ENCODE measurements around the gene ANKRD29.

Gene ANKRD29

DNA sequence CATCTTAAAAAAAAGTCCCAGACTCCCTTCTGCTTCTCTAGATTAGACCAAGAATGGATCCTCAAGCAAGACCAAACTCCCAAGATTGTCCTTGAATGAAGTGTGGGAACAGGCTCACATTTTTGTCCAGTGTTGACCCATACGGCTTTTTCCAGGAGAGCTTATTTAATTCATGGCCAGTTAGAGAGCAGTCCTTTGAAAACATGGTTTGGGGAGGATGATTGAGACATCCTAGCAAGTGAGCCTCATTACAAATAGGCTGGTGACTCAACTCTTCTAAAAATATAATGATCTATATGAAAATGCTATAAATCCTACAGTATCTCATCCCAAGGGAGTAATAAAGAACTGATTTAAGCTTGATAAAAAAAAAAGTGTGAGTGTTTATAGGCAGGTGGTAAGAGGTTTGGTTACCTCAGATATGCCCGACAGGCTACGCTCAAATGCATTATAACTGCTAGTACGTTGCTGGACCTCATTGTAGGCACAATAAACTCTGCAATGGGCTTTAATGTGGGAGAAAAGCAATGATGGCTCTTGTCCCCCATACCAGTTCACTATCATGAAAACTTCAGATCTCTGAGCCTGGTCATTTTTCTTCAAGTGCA lies 17.0 kb downstream of the ANKRD29 start:
- Histone ChIP-seq H3K9me2 (replicated peaks; ENCODE audit: low read depth, low read length) (no peaks in the 10 kb centered on the region), H2AFZ (ENCODE audit: low read length) (no peak overlapping the region), H3K79me2 (ENCODE audit: insufficient read depth, low read length) (no peaks in the 10 kb centered on the region), H3K9me3 (ENCODE audit: insufficient read depth, low read depth, low read length) (no peaks in the 10 kb centered on the region; the same call in 1 of the 2 replicates), H3F3A (ENCODE audit: low read depth) (no peaks in the 10 kb centered on the region), H3K4me2 (ENCODE audit: low read depth, low read length, poor library complexity, severe bottlenecking) (no peak overlapping the region), H3K9ac (ENCODE audit: low read depth, low read length, poor library complexity, severe bottlenecking) (no peak overlapping the region), H3K4me3 (ENCODE audit: low read length, poor library complexity, severe bottlenecking) (no peak overlapping the region), H3K4me1 (ENCODE audit: insufficient read depth, low read length, poor library complexity, severe bottlenecking) (no peaks in the 10 kb centered on the region), H3K36me3 (ENCODE audit: insufficient read depth, low read length) (no peaks in the 10 kb centered on the region), H3K27me3 (ENCODE audit: insufficient read depth, low read length, poor library complexity, severe bottlenecking) (no peaks in the 10 kb centered on the region), H4K20me1 (ENCODE audit: insufficient read depth, low read length, poor library complexity, severe bottlenecking) (no peaks in the 10 kb centered on the region)
- TF ChIP-seq, protein P1, sequence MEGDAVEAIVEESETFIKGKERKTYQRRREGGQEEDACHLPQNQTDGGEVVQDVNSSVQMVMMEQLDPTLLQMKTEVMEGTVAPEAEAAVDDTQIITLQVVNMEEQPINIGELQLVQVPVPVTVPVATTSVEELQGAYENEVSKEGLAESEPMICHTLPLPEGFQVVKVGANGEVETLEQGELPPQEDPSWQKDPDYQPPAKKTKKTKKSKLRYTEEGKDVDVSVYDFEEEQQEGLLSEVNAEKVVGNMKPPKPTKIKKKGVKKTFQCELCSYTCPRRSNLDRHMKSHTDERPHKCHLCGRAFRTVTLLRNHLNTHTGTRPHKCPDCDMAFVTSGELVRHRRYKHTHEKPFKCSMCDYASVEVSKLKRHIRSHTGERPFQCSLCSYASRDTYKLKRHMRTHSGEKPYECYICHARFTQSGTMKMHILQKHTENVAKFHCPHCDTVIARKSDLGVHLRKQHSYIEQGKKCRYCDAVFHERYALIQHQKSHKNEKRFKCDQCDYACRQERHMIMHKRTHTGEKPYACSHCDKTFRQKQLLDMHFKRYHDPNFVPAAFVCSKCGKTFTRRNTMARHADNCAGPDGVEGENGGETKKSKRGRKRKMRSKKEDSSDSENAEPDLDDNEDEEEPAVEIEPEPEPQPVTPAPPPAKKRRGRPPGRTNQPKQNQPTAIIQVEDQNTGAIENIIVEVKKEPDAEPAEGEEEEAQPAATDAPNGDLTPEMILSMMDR (conservative IDR thresholded peaks at IDR 0.05; ENCODE audit: low read length), result no peak
- no peak for TF ChIP-seq EZH2phosphoT487 (IDR thresholded peaks at IDR 0.05; ENCODE audit: borderline replicate concordance)

DNA sequence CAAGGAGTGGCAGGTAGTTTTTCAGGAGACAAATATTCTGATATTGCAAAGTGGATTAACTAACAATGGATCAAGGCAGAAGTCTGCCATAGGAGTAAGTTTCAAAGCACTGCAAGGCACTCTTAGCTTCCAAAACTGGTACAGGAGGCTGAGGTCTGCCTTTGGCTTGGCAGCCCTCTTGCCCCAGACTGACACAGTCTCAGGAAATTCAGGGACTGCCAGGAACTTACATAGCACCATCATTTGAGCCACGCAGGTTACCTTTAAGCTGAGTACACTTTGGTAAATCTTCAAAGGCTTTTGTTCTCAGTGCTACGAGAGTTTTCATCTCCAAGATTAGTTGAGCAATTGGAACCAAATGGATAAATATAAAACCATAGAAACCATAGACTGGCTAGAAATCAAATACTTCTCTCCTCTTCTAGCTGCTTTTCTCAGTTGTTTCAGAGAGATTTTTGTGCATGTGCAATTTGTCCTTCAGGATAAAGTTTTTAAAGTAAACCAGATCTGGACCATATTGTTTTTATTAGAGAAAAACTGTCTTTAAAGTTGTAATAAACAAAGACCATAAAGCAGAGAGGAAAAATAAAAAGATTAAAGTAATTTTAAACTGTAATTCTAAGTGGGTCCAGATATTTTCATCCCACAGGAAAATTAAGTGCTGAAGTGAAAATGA lies 18.8 kb downstream of the ANKRD29 start:
- H3K4me2 ChIP-seq (ENCODE audit: low read depth, low read length, poor library complexity, severe bottlenecking), result no peak overlapping the region
- H3K9ac ChIP-seq (ENCODE audit: low read depth, low read length, poor library complexity, severe bottlenecking), result no peak overlapping the region
- H3F3A ChIP-seq (ENCODE audit: low read depth), result no peaks in the 10 kb centered on the region
- H3K36me3 ChIP-seq (ENCODE audit: insufficient read depth, low read length), result no peaks in the 10 kb centered on the region
- no peak overlapping the region for H2AFZ ChIP-seq (ENCODE audit: low read length)
- no peaks in the 10 kb centered on the region for H4K20me1 ChIP-seq (ENCODE audit: insufficient read depth, low read length, poor library complexity, severe bottlenecking)
- H3K9me3 ChIP-seq (ENCODE audit: insufficient read depth, low read depth, low read length), result no peaks in the 10 kb centered on the region; the same call in 1 of the 2 replicates
- no peaks in the 10 kb centered on the region for H3K79me2 ChIP-seq (ENCODE audit: insufficient read depth, low read length)
- H3K9me2 ChIP-seq (replicated peaks; ENCODE audit: low read depth, low read length), result no peaks in the 10 kb centered on the region
- H3K27me3 ChIP-seq (ENCODE audit: insufficient read depth, low read length, poor library complexity, severe bottlenecking), result no peaks in the 10 kb centered on the region
- TF ChIP-seq, protein P1 (conservative IDR thresholded peaks at IDR 0.05; ENCODE audit: low read length), result no peak
- no peaks in the 10 kb centered on the region for H3K4me1 ChIP-seq (ENCODE audit: insufficient read depth, low read length, poor library complexity, severe bottlenecking)
- no peak overlapping the region for H3K4me3 ChIP-seq (ENCODE audit: low read length, poor library complexity, severe bottlenecking)

GRCh38 chr18:23641937-23642666 lies 20.6 kb downstream of the ANKRD29 start:
- Histone ChIP-seq H3K4me2 (ENCODE audit: low read depth, low read length, poor library complexity, severe bottlenecking) (no peak overlapping the region), H3K9me3 (ENCODE audit: insufficient read depth, low read depth, low read length) (no peaks in the 10 kb centered on the region; the same call in 1 of the 2 replicates), H3F3A (ENCODE audit: low read depth) (no peaks in the 10 kb centered on the region), H3K36me3 (ENCODE audit: insufficient read depth, low read length) (no peaks in the 10 kb centered on the region), H3K4me3 (ENCODE audit: low read length, poor library complexity, severe bottlenecking) (no peak overlapping the region), H3K79me2 (ENCODE audit: insufficient read depth, low read length) (no peaks in the 10 kb centered on the region), H2AFZ (ENCODE audit: low read length) (no peak overlapping the region), H3K9ac (ENCODE audit: low read depth, low read length, poor library complexity, severe bottlenecking) (no peak overlapping the region), H3K9me2 (replicated peaks; ENCODE audit: low read depth, low read length) (no peaks in the 10 kb centered on the region), H3K4me1 (ENCODE audit: insufficient read depth, low read length, poor library complexity, severe bottlenecking) (no peaks in the 10 kb centered on the region), H4K20me1 (ENCODE audit: insufficient read depth, low read length, poor library complexity, severe bottlenecking) (no peaks in the 10 kb centered on the region), H3K27me3 (ENCODE audit: insufficient read depth, low read length, poor library complexity, severe bottlenecking) (no peaks in the 10 kb centered on the region)
- TF ChIP-seq, protein P1 (conservative IDR thresholded peaks at IDR 0.05; ENCODE audit: low read length), result no peak
- no peak for TF ChIP-seq EZH2phosphoT487 (IDR thresholded peaks at IDR 0.05; ENCODE audit: borderline replicate concordance)

Data from Loucy (cell line).